ENCODE measurements around the gene RCCD1.

RCCD1 gene

DNA sequence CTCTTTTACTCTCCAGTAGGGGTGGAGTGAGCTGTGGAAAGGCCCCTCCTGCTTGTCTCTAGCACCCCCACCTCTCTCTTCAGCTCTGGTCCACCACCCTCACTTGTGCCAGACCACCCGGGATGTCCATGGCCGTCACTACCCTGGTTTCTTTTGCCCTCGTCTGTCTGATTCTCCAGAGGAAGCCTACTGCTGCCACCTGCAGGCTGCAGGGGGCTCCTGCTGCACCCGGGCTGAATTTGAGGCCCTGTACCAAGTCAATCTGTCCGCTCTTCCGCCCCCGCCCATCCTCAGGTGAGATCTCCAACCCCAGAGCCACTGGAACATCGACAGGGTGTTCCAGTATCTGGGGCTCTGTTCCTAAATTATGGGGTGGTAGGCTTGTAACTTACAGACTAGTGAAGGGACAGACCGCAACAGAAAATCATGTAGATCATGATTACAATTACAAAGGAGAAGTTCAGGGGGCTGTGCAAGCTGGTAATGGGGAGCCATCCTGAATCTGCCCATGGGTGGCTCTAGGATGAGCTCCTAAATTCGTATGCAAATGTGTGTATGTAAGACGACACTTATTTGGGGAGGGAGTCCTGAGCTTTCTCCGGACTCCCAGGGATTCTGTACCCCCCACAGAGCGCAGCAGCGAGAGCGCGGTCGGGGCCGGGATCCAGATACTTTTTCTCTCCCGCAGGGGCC is 20.3 kb upstream of the RCCD1 start (continued):
- TF ChIP-seq ZNF423 (tag by site-specific recombination; IDR thresholded peaks at IDR 0.05) (peak; percentile 17; the same call in 1 of the 2 replicates), ZNF548 (tag by site-specific recombination; IDR thresholded peaks at IDR 0.05) (no peak), ZFP69B (tag by site-specific recombination; IDR thresholded peaks at IDR 0.05) (peak; percentile 11; the same call in 1 of the 2 replicates), ZFP41 (tag by site-specific recombination; IDR thresholded peaks at IDR 0.05; ENCODE audit: borderline replicate concordance) (no peak), MEIS1 (CRISPR knock-in tag; IDR thresholded peaks at IDR 0.05; ENCODE audit: borderline replicate concordance) (no peak), GLIS1 (tag by site-specific recombination; IDR thresholded peaks at IDR 0.05) (peak; percentile 98; the same call in 1 of the 2 replicates), ZNF292 (tag by site-specific recombination; IDR thresholded peaks at IDR 0.05; ENCODE audit: borderline replicate concordance, low read depth) (no peak), ZNF530 (tag by site-specific recombination; IDR thresholded peaks at IDR 0.05; ENCODE audit: low read depth) (no peak), RBAK (tag by site-specific recombination; IDR thresholded peaks at IDR 0.05) (no peak), ZNF658 (tag by site-specific recombination; IDR thresholded peaks at IDR 0.05) (no peak), ZNF157 (tag by site-specific recombination; IDR thresholded peaks at IDR 0.05) (no peak)

DNA sequence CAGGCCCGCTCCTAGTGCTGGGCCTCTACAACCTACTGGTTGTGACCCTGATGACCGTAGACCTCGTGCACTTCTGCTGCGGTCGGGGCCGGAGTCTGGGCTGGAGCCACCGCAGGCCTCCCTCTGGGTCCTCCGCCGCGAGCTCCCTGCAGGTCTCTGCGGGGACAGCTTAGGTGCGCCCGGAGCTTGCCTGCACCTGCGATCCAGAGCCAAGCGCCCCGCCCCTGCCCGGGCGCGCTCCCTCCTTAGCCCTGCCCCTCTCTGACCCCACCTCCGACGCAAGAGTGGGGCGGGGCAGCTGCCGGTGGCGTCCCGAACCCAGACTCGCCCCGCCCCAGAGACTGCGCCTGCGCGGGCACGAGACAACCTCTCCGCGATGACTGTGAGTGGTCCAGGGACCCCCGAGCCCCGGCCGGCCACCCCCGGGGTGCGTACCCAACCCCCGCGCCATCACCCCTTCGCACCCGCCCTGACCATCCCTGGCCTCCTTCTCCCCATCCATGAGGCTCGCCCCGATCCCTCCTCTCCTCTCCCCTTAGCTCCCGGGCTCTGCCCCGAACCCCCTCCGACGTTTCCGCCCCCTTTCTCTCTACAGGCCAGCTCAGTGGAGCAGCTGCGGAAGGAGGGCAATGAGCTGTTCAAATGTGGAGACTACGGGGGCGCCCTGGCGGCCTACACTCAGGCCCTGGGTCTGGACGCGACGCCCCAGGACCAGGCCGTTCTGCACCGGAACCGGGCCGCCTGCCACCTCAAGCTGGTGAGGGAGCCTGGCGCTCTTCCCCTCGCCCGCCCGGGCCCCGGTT is 19.5 kb upstream of the RCCD1 start, which contains the start of gene UNC45A:
Gene UNC45A, plus strand, starts transcription at position 337 of the 803 bp plus-strand sequence. Its CDS starts 40 bp downstream, at position 377.
- POLR2A ChIA-PET, result interaction anchor here (0.6 to 11.4 kb wide), 21 partner anchors 8 to 691 kb away, joined by 3 to 179 read pairs (median 5); partner anchors contain the start of genes BLM, IQGAP1, MAN2A2 and PRC1
- 0 out of 2 replicates have a peak, but pooled peaks cover 2% of the 10 kb centered on the region for H3K4me1 ChIP-seq (ENCODE audit: control insufficient read depth, insufficient read depth, low read length)
- peak; percentile 93 for TF ChIP-seq SP3 (tag by site-specific recombination; IDR thresholded peaks at IDR 0.05)
- peak; percentile 71; the same call in 1 of the 2 replicates for TF ChIP-seq ZNF394 (tag by site-specific recombination; IDR thresholded peaks at IDR 0.05; ENCODE audit: borderline replicate concordance)
- 0 out of 2 replicates have a peak, but pooled peaks have one; percentile 22 for TF ChIP-seq ZFP69B (tag by site-specific recombination; IDR thresholded peaks at IDR 0.05)
- peak; percentile 87; the same call in 1 of the 2 replicates for TF ChIP-seq ZNF223 (tag by site-specific recombination; IDR thresholded peaks at IDR 0.05)
- TF ChIP-seq, protein P1, sequence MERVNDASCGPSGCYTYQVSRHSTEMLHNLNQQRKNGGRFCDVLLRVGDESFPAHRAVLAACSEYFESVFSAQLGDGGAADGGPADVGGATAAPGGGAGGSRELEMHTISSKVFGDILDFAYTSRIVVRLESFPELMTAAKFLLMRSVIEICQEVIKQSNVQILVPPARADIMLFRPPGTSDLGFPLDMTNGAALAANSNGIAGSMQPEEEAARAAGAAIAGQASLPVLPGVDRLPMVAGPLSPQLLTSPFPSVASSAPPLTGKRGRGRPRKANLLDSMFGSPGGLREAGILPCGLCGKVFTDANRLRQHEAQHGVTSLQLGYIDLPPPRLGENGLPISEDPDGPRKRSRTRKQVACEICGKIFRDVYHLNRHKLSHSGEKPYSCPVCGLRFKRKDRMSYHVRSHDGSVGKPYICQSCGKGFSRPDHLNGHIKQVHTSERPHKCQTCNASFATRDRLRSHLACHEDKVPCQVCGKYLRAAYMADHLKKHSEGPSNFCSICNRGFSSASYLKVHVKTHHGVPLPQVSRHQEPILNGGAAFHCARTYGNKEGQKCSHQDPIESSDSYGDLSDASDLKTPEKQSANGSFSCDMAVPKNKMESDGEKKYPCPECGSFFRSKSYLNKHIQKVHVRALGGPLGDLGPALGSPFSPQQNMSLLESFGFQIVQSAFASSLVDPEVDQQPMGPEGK (tag by site-specific recombination; IDR thresholded peaks at IDR 0.05), result peak; percentile 94
- TF ChIP-seq, protein P2, sequence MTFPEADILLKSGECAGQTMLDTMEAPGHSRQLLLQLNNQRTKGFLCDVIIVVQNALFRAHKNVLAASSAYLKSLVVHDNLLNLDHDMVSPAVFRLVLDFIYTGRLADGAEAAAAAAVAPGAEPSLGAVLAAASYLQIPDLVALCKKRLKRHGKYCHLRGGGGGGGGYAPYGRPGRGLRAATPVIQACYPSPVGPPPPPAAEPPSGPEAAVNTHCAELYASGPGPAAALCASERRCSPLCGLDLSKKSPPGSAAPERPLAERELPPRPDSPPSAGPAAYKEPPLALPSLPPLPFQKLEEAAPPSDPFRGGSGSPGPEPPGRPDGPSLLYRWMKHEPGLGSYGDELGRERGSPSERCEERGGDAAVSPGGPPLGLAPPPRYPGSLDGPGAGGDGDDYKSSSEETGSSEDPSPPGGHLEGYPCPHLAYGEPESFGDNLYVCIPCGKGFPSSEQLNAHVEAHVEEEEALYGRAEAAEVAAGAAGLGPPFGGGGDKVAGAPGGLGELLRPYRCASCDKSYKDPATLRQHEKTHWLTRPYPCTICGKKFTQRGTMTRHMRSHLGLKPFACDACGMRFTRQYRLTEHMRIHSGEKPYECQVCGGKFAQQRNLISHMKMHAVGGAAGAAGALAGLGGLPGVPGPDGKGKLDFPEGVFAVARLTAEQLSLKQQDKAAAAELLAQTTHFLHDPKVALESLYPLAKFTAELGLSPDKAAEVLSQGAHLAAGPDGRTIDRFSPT (tag by site-specific recombination; IDR thresholded peaks at IDR 0.05), result peak; percentile 59; the same call in 1 of the 2 replicates
- TF ChIP-seq ZNF654 (tag by site-specific recombination; IDR thresholded peaks at IDR 0.05; ENCODE audit: low read depth), result no peak
- TF ChIP-seq ZNF768 (tag by site-specific recombination; IDR thresholded peaks at IDR 0.05), result no peak
- TF ChIP-seq, protein P3, sequence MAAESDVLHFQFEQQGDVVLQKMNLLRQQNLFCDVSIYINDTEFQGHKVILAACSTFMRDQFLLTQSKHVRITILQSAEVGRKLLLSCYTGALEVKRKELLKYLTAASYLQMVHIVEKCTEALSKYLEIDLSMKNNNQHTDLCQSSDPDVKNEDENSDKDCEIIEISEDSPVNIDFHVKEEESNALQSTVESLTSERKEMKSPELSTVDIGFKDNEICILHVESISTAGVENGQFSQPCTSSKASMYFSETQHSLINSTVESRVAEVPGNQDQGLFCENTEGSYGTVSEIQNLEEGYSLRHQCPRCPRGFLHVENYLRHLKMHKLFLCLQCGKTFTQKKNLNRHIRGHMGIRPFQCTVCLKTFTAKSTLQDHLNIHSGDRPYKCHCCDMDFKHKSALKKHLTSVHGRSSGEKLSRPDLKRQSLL (tag by site-specific recombination; IDR thresholded peaks at IDR 0.05), result no peak; the same call in 1 of the 2 replicates
- peak; percentile 1; the same call in 1 of the 2 replicates for TF ChIP-seq ZNF610 (tag by site-specific recombination; IDR thresholded peaks at IDR 0.05; ENCODE audit: borderline replicate concordance)
- TF ChIP-seq, protein P4, sequence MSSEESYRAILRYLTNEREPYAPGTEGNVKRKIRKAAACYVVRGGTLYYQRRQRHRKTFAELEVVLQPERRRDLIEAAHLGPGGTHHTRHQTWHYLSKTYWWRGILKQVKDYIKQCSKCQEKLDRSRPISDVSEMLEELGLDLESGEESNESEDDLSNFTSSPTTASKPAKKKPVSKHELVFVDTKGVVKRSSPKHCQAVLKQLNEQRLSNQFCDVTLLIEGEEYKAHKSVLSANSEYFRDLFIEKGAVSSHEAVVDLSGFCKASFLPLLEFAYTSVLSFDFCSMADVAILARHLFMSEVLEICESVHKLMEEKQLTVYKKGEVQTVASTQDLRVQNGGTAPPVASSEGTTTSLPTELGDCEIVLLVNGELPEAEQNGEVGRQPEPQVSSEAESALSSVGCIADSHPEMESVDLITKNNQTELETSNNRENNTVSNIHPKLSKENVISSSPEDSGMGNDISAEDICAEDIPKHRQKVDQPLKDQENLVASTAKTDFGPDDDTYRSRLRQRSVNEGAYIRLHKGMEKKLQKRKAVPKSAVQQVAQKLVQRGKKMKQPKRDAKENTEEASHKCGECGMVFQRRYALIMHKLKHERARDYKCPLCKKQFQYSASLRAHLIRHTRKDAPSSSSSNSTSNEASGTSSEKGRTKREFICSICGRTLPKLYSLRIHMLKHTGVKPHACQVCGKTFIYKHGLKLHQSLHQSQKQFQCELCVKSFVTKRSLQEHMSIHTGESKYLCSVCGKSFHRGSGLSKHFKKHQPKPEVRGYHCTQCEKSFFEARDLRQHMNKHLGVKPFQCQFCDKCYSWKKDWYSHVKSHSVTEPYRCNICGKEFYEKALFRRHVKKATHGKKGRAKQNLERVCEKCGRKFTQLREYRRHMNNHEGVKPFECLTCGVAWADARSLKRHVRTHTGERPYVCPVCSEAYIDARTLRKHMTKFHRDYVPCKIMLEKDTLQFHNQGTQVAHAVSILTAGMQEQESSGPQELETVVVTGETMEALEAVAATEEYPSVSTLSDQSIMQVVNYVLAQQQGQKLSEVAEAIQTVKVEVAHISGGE (tag by site-specific recombination; conservative IDR thresholded peaks at IDR 0.05; ENCODE audit: low read depth), result peak; percentile 20; the same call in 1 of the 2 replicates
- TF ChIP-seq KLF1 (tag by site-specific recombination; IDR thresholded peaks at IDR 0.05), result peak; percentile 81
- peak; percentile 61 for TF ChIP-seq ZNF600 (tag by site-specific recombination; IDR thresholded peaks at IDR 0.05)
- peak; percentile 26; the same call in 1 of the 2 replicates for TF ChIP-seq ZNF76 (tag by site-specific recombination; IDR thresholded peaks at IDR 0.05; ENCODE audit: borderline replicate concordance, low read depth)

More for the DNA sequence above, 19.5 kb upstream of the RCCD1 start, which contains the start of gene UNC45A:
- no peaks in the 10 kb centered on the region for H3K9me3 ChIP-seq (ENCODE audit: control insufficient read depth, insufficient read depth, low read depth, low read length)
- peaks cover 27 to 36% of the 10 kb centered on the region in 2 experiments; a peak in 2 of 3 replicates for H3K36me3 ChIP-seq (ENCODE audit: control insufficient read depth in 2 of 2, insufficient read depth in 1 of 2, low read length in 2 of 2)
- peak within 1 kb of the TSS; percentile 83 for H3K4me3 ChIP-seq (ENCODE audit: low read depth, low read length)
- CTCF ChIA-PET, result interaction anchor here (0.6 to 11.7 kb wide), 36 partner anchors 8 to 769 kb away, joined by 3 to 163 read pairs (median 5); partner anchors contain the start of genes BLM, FES, MAN2A2 and PRC1
- H3K27ac ChIP-seq (ENCODE audit: extremely low read depth, low read depth, low read length), result peak within 1 kb of the TSS; percentile 62

Data from HEK293 (cell line).